Activated gamma-delta T cell treated with Interleukin-2 at 50 U/mL for 16 hours (primary cell): ENCODE results near the gene DSCAM.
"Not testable (repeated sequence)": the region's sequence is repeated elsewhere in the genome, so short reads cannot be mapped to it uniquely, and the experiment has no call there.

ENCODE experiments used
- DNase-seq: peaks from one replicate; pipeline ENCODE4 v3.0.0-alpha.2; 2020

Gene DSCAM

DNA sequence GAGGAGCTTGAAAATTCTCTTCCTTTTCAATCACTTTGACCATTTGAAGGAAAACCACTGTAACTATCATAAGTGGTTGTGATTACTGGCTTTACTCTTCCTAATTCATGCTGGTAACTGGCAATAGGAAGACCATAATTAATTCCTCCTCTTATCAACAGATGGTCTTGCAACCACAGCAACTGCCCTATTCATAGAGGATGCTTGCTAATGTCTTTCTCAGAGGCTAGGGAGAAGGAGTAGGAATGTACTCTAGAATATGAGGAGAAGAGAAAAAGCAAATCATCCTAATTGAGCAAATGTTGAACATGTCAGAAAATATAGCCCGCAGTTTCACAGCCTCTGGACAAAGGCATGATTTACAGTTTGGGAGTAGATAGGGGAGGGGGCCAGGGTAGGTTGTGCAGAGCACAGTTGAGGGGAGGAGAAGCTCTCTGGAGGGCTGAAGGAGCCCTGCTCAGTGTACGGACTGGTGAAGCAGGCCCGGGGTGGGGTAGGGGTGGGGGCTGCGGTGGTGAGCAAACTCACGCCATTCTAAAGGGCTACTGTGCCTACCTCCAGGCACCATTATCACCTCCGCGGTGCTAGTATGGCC lies 786.8 kb downstream of the DSCAM start:
- no peak for DNase-seq

DNA sequence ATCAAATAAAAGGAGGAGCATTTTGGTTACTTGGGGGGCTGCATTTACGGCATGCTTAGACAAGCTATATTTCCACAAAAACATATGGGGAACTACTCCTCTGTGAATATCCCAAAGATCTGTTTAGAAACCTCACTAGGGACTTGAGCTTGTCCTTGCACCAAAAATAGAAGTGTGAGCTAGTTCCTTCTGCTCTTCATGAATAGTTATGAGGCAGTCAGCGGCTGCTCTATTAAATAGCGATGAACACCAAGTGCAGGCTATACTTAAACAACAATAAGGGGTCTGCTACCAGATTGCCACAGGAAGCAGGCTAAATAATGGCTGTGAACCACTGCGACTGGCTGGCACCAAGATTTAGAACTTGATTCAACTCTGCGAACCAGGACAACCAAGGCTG lies 789.6 kb downstream of the DSCAM start:
- DNase-seq: no peak

DNA sequence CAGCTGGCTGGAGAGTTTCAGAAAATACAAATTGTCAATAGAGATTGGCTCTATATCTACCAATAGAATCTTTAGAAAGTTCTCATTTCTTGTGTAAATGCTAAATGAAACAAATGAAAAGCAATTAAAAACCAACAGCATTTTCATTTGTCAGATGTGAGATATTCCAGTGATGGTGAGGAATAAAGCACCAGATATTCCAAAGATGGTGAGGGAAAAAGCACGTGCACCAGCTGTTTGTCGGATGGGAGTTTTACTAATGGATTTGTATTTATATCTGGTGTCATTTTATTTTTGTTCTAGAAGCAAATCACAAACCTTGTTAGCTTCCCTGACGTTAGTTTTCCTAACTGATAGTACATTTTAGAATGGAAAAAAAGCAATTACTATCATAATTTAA lies 790.9 kb downstream of the DSCAM start:
- DNase-seq: no peak

DNA sequence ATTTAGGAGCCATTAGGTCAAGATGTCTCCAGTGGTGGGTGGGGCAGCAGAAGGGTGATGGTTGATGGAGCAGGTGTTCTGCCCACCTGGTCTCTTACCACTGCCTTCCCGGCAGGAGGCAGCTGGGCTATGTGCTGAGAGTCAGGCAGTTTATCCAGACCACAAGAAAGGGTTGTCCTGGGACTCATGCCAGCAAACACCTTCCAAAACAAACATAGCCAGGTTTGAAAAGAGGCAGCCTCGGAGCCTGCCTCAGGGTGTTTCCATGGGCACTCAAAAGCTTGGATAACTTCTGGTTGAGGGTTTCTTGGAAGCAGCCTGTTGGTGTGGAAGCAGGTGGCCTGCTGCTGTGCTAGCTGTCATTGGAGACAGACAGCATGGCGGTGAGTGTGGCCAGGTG lies 792.6 kb downstream of the DSCAM start:
- DNase-seq: no peak

DNA sequence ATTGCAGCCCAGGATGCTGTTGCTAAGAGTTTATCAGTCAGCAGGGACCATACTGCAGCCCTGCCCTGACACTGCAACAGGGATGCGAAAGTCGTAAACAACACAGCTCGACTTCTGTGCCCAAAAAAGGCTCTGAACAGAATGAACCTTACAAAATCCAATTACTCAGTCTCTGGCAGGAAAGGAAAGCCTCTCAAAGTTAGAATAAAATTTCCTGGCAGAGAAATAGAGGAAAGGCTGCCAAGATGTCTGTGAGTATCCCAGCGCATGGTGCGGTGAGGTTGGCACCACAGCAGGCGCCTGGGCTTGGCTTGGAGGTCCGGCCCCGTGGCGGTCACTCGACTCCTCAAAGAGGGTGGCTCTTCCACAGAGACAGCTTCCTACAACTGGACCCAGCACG lies 794.0 kb downstream of the DSCAM start:
- no peak for DNase-seq

DNA sequence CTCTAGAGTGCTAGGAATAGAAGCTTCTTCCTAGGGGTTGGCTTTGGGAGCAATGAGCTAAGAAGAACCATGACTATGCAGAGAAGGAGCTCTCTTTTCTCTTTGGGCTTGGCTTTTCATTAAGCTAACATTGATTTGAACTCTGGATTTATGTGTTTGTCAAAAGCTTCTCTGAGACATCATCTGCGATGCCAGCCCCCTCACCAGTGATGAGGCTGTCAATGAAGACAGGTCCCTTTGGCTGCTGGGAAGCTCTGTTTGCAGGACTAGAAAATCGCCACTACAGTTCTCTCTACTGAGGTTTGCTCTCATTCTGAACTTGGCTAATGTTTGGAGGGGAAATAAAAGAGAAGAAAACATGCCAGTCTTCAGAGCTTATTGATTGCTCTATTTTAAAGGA lies 794.7 kb downstream of the DSCAM start:
- DNase-seq: no peak

GRCh38 chr21:40051801-40052200 lies 795.2 kb downstream of the DSCAM start:
- DNase-seq: no peak

GRCh38 chr21:40049931-40050290 lies 797.0 kb downstream of the DSCAM start:
- no peak for DNase-seq

DNA sequence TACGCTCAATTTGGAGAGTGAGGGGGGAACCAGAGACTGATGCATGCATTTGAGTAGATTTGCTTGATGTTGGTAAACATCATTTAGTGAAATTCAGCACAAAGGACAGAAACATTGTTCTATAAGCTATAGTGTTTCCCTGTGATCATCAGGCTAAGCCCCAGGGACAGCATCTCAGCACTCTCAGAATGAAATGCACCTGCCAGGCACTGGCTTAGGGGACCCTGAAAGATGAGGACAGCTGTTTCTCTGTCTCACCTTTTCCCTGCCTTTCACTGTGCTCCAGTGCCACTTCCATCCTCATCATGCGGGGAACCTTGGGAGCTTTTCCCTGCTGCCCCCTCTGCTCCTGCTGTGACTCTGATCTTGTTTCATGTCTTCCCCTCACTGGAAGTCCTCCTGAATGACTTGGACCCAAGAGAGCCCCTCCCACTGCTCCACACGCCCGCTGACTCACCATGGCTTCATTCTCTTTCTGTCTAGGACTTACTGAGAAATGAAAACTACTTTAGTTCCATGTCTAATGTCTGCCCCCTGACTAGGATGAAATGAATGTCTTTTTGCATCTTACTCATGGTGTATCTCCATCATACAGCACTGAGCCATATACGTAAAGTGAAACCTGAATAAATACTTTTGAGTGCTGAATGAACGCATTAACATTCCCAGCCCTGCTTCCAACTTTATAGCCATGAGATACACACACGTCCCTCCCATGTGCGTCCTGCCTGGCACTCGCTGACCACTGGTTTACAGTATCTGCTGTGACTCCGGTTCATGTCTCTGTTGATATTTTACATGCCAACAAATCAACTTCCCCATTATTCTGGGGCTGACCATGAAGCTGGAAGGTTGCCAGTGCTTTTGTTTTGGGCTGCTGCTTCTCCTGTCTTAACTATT lies 797.7 kb downstream of the DSCAM start:
- no peak for DNase-seq

DNA sequence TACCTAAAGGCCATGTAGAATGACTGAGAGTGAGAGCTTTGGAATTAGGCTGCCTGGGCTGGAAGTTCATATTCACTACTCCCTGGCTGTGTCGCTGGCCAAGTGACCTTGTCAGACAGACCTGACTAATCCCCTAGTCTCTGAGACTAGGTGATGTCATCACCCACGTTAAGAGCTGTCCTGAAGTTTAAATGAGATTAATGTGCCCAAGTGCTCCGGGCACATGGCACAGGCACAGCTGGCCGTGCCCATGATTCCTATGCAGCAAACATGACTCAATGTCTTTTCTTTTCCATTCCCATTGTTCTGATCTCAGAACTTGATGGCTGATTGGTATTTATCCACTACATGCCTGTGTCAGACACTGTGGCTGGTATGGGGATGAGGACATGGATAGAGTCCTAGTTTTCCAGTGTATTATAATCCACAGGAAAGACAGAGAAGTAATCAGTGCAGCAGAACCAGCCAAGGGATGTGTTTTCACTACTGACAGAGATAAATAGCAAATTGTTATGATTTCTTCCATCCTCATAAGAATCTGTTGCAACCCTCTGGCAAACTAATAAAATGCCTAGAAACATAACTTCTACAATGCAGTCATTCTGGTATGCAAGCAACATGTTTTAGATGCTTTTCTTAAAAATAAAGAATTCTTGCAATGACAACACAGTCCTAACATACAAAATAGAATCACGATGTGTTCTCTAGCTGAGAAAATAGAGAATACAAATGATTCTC lies 798.8 kb downstream of the DSCAM start:
- DNase-seq: no peak

- DNase-seq: no peak
These were observed 799.7 kb downstream of the DSCAM start for GRCh38 chr21:40047211-40047610.

- DNase-seq: no peak
These were observed 803.1 kb downstream of the DSCAM start for GRCh38 chr21:40043866-40044265.

GRCh38 chr21:40043423-40043822 lies 803.5 kb downstream of the DSCAM start:
- no peak for DNase-seq

DNA sequence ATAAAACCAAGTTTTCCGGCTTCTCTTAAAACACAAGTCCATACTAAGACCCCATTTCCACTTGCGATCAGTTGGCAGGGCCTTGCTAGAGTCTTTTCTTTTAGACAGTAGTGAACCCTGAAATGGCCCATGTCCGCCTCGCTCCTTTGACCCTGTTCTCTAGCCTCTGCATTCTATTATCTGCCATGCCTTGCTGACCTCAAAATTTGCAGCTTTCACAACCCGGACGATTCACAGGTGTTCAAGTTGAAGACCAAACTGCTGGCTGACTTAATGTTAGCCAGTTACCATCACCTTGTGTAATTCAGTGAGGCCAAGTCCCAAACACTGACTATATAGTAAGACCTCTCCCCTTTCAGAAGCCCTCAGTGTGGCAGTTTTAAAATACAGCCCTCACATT lies 805.5 kb downstream of the DSCAM start:
- DNase-seq: no peak

DNA sequence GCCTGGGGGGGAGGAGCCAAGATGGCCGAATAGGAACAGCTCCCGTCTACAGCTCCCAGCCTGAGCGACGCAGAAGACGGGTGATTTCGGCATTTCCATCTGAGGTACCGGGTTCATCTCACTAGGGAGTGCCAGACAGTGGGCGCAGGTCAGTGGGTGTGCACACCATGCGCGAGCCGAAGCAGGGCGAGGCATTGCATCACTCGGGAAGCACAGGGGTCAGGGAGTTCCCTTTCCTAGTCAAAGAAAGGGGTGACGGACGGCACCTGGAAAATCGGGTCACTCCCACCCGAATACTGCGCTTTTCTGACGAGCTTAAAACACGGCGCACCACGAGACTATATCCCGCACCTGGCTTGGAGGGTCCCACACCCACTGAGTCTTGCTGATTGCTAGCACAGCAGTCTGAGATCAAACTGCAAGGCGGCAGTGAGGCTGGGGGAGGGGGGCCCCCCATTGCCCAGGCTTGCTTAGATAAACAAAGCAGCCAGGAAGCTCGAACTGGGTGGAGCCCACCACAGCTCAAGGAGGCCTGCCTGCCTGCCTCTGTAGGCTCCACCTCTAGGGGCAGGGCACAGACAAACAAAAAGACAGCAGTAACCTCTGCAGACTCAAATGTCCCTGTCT lies 813.7 kb downstream of the DSCAM start:
- DNase-seq: not testable (repeated sequence)

DNA sequence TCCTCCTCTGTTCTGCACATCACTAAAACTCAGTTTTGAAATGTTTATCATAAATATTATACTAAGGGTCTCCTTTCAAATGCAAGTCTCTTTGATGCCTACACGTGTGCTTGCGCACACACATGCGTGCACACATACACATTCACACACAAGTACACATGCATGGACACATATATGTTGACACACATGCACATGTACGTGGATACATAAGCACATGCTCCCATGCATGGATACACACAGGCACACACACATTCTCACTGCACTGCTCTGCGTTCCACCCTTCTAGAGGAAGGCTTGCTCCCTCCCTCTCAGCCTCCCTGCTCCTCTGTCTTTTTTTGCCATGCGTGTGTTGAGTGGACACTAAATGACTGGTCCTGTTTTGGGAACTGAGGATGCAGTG lies 817.1 kb downstream of the DSCAM start:
- DNase-seq: no peak

GRCh38 chr21:40028393-40028792 lies 818.6 kb downstream of the DSCAM start:
- not testable (repeated sequence) for DNase-seq

GRCh38 chr21:40021558-40022351 lies 825.2 kb downstream of the DSCAM start:
- no peak for DNase-seq

- DNase-seq: no peak
These were observed 826.3 kb downstream of the DSCAM start for GRCh38 chr21:40020651-40021050.

GRCh38 chr21:40018871-40019475 lies 828.0 kb downstream of the DSCAM start:
- DNase-seq: no peak

GRCh38 chr21:40016667-40017066 lies 830.3 kb downstream of the DSCAM start:
- DNase-seq: no peak

DNA sequence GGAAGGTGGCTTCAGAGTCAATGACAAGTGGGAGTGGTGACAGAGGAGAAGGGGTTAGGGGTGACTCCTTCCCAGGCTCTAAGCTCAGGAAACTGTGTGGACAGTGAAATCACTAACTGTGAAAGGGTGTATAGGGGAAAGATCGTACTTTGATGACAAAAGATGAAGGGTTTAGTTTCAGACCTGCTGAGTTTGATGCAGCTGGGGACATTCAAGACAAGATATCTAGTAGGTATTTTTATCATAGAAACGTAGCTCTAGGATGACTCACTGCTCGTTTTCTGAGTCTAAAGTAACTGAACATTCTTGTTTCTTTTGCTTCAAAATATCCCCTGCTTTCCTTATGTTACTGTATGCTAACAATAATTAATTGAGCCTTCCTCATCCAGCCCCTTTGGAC lies 830.7 kb downstream of the DSCAM start:
- no peak for DNase-seq
